ENCODE measurements around the gene PAPPA2.

- no peak for TF ChIP-seq ZNF274 (IDR thresholded peaks at IDR 0.05; ENCODE audit: borderline replicate concordance, extremely low read depth, low read length)
- no peak for TF ChIP-seq CTCF (IDR thresholded peaks at IDR 0.05; ENCODE audit: control extremely low read depth in 1 of 3, insufficient read depth in 1 of 3, low read depth in 1 of 3, low read length in 3 of 3)
- no peak for TF ChIP-seq USF2 (IDR thresholded peaks at IDR 0.05; ENCODE audit: low read length)
- no peak for TF ChIP-seq POLR2A (IDR thresholded peaks at IDR 0.05; ENCODE audit: control extremely low read depth in 1 of 2, low read depth in 2 of 2, low read length in 2 of 2)
- no peak for TF ChIP-seq EP300 (IDR thresholded peaks at IDR 0.05; ENCODE audit: borderline replicate concordance in 1 of 2, low read depth in 2 of 2, low read length in 2 of 2)
- TF ChIP-seq MAFK (IDR thresholded peaks at IDR 0.05; ENCODE audit: low read depth, low read length), result no peak
- no peak for TF ChIP-seq EZH2 (IDR thresholded peaks at IDR 0.05; ENCODE audit: low read depth, low read length, severe bottlenecking)
Measured at GRCh38 chr1:176692431-176692830, 229.5 kb downstream of the PAPPA2 start.
